CD4-positive, alpha-beta T cell treated with Interleukin-4 for 4 hours (primary cell): ENCODE results near the gene ITPRIP.

Source experiments
- DNase-seq: peaks from one replicate; pipeline ENCODE4 v3.0.0-alpha.2; 2020

ITPRIP gene

GRCh38 chr10:104339469-104340110 is 1.3 kb upstream of the ITPRIP start:
- no peak for DNase-seq

GRCh38 chr10:104337521-104337984 is 712 bp downstream of the ITPRIP start:
- no peak for DNase-seq

GRCh38 chr10:104336821-104337467 is 1.3 kb downstream of the ITPRIP start:
- no peak for DNase-seq

DNA sequence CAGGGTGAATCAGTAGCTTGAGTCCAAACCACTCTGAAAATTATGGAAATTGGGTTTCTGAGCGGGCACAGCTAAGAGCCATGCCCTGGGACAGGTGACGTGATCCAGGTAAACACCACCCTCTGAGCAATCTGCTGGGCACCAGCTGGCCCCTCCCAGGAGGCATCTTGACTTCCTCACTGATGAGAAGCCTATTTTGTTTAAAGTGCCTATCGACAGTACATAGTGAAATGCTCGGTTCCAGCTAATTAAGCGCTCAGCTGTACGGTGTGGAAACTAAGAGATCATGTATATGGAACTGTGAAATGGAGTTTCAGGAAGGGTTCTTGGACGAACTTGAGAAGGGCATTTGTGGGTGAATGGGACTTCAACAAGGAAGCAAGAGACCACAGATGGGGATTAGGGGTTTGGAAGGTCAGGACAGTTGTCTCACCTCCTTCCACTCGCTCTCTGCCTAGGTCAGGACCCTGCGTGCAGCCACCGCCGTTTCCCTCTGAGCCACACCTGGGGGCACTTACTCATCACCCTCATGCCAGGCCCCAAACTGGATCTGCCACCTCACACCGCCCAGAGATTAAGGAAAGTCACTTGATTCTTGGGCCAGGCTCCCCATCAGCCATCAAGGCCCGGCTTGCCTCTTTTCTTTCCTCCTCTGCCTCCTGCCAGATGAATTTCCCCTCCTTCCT is 3.2 kb downstream of the ITPRIP start:
- DNase-seq: no peak

- DNase-seq: no peak
These were observed 3.7 kb downstream of the ITPRIP start for GRCh38 chr10:104334561-104334960.

DNA sequence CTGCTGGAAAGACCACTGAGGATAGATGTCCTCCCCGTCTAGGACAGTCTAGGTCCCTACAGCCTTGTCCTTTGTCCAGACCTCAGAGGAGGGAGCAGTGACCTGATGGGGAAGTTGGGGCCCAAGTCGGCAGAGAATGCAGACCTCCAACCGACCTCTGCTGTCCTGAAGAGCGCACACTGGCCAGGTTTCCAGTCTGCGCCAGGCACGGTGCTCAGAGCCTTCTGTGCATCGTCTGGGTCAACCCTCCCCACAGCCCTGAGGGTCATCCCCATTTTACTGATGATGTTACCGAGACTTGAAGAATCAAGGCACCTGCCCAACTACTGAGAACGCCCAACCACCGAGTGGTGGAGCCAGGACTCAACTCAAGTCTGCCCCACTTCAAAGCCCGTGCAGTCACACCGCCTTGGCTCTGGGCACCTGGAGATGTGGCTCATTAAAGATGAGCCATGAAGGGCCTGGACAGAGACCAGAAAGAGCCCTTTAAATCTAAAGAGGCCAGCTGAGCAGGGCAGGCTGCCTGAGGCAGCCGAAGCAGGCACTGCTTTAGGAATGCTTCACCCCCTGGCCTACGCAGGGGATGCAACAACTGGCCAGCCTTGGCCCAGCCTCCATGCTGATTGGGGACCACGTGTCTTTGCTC is 4.4 kb downstream of the ITPRIP start:
- DNase-seq: no peak

DNA sequence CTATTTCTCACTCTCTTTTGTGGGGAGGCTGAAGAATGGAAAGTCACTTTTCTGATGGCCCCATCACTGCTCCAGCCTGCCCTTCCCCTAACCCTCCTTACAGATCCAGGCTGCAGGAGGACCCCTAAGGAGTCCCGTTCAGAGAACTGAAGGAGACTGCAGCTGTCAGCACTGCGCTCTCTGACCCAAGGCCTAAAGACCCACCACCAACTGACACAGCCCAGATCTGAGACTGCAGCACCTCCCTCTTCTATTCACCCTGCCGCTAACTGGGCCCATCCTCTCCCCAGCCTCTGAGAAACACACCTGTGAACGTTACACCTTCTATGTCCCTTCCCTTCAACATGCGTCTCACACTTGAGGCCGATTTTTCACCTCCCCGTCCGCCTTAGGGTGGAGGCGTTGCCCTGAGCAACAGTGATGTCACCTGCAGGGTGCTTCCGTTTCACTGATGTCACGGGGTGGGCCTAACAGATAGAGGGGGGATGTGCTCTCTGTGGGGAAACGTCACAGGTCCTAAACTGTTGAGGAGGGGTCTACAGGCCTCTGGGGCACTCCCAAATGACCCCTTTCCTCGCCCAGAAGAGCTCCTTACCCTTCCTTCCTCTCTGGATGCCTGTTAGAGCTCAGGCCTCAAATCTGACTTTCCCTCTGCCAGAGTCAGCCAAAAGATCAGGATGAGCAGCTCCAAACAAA is 5.1 kb downstream of the ITPRIP start:
- DNase-seq: peak; percentile 66

DNA sequence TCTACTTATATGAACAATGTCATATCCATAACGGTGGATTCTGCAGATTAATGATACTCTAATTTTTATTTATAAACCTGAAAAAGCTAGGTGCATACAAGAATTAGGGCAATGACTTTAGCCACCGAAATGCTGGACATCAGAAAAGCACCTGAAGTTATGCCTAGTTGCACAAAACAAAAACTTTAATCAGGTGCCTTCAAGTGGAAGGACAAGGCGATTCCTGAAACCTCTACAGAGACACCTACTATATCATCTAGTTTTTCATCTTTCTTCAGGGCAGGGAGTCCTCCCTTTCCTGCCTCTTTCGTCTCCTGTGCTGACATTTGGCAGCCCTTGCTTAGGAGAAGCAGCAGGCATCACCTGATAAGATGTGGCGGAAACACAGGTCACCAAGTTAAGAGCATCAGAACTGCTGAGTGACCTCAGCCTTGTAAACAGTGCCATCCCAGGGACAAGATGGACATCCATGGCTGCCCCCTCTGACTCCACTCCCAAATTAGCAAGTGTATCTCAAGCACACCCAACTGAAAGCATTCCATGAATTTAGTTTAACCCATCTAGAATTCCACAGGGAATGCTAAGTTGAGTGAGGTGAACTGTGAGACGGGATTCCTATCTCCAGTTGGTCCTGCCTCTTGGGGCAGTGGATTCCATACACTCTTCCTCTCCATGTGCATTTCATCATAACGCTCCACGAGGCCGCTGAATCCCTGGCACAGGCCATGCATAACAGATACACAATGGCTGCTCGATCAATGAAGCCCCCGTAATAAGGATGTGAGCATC is 5.8 kb downstream of the ITPRIP start:
- no peak for DNase-seq

GRCh38 chr10:104331208-104331838 is 6.9 kb downstream of the ITPRIP start:
- no peak for DNase-seq

DNA sequence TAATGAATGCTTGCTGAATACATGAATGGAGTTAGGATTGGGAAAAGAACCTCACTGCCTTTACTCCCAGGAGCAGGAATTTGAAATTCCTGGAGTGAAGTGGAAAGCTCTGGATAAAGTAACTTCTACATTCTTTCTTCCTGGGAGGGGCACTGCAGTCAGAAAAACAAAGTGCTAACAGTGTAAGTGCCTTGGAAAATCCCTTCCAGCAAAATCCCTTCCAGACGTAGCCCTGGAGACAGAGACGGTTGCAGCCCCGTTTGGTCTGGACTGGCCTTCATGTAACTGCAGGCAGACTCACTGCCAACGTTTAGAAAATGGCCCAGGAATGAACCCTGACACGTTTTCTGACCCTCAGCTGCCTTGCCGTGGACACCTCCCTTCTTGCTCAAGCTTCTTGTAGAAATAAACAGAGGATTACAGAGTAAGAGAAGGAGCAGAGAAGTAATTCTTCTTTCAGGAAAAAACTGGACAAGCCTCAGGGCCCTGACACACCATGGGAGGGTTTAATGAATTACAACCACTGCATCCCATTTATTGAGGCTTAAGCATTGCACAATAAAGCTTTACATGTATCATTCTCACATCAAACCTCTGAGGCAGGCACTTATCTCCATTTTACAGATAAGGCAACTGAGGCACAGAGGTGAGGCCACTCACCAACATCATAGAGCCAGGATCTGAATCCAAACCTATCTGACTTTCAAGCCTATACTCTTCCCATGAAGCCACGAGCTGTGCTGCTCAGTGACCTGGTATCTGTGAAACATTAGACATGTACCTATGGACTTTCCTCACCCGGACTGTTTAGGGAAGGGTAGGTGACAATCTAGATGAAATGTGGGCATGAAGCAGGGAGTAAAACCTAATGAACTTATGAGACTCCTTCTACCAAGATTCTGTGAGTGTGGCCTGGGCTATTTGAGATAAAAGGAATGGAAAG is 7.8 kb downstream of the ITPRIP start:
- no peak for DNase-seq

GRCh38 chr10:104329735-104330134 is 8.5 kb downstream of the ITPRIP start:
- DNase-seq: no peak

DNA sequence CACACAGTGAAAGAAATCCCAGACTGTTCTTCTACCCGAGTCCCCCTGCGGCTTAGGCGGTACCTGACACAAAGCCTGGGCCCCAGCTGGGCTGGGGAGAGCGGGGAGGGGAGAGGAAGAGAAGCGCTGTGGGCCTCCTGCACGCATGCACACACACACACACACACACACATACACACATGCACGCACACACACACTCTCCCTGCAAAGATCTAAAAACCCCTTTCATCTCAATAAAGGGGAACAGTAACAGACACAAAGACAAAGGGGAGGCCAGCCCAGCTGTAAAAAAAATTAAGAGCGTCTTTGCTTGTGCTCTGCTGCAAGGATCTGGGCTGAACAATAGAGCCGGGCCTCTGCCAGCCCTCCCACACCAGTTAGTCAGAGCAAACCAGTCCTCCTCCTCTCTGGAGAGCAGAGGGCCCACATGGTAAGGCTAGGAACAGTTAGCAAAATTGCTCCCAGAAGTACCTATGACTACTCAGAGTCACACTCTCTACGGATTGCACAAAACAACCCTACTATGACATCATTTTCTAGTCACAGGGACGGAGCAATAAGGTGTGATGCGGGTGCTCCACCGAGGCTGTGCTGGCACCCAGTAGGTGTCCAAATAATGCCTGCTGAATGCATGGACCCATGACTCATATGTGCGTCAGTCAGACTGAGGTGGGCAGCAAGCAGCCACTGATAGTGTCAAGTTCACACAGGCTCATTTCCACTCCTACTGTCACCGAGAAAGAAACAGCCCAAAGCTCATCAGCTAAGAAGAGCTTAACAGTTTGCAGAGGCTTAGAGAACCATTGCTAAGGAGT is 9.2 kb downstream of the ITPRIP start:
- peak; percentile 87 for DNase-seq

DNA sequence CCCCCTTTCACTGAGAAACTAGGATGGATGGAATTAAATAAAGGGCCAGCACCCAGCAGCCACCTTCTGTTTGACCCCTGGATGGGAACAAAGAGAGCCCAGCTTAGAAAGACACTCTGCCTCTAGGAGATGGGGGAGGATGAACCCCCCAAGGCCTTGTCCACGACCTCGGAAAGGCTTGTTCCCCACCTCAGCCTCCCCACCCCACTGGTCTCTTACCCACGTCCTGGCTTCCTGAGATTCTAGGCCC is 9.7 kb downstream of the ITPRIP start:
- DNase-seq: no peak

DNA sequence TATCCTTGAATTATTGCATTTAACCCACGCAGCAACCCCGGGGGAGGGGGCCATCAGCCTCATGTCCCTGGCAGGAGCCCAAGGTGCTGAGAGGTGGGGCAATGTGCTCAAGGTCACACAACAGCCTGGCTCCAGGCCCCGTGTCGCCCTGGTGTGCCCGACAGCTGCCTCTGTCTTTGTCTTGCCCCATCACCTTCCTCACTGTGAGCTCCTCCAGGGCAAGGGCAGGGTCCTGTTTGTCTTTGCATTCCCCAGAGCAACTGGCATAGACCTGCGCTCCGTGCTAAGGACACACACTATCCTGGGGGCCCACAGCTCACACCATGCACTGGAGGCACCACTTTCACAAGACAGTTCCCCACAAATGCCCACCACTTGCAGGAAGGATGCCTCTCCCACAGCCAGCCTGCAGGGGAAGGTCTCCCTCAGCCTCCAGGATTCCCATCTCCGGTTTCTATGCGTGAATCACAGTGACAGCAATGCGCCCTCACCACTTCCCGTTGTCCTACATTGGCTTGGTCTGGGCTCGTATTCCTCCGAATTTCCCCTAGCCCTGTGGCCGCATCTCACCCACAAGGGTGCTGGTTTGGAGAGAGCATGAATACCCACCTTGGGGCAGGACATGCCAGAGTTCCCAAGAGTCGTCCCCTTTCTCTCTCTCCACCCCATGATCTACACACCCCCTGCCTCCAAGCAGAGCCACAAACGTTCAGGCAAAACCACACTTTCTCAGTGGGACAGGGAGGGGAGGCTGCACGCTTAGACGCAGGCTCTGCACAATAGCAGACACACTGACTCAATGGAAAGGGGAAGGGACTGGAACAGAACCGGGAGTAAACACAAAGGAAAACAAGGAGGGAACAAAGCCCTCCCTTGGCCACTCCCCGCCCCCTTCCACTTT is 10.3 kb downstream of the ITPRIP start:
- DNase-seq: no peak

GRCh38 chr10:104326991-104327610 is 11.2 kb downstream of the ITPRIP start:
- no peak for DNase-seq

- no peak for DNase-seq
These were observed 12.5 kb downstream of the ITPRIP start for GRCh38 chr10:104325436-104326435.

DNA sequence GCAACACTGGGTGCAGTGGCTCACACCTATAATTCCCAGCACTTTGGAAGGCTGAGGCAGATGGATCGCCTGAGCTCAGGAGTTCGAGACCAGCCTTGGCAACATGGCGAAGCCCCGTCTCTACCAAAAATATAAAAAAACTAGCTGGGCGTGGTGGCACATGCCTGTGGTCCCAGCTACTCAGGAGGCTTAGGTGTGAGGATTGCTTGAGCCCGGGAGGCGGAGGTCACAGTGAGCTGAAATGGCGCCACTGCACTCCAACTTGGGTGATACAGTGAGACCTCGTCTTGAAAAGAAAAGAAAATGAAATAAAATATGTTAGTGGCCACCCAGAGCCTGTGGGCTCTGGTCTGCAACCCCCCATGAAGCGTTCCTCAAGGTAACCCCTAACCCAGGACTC is 13.3 kb downstream of the ITPRIP start:
- DNase-seq: no peak
